Stimulated activated CD8-positive, alpha-beta memory T cell treated with anti-CD3 and anti-CD28 coated beads, Interleukin-12 subunit alpha, Interleukin-12 subunit beta, amount 100 ng/mL, for 4 hours (primary cell): Measurements from ENCODE around the gene TTN.

Experiments
- DNase-seq: peaks from one replicate; pipeline ENCODE4 v3.0.0-alpha.2; 2020; ENCODE audit warnings: low read depth

The TTN gene

GRCh38 chr2:178807227-178808008 lies at the start of gene TTN:
Gene TTN, minus strand, starts transcription at chr2:178807423. Its CDS starts 2,781 bp downstream, at chr2:178804642.
- no peak for DNase-seq

GRCh38 chr2:178855151-178855550 lies 47.9 kb upstream of the TTN start:
- DNase-seq: no peak

GRCh38 chr2:178848335-178848734 lies 41.1 kb upstream of the TTN start:
- DNase-seq: no peak

- DNase-seq: no peak
Observed at GRCh38 chr2:178846458-178846802, 39.2 kb upstream of the TTN start.

GRCh38 chr2:178845566-178846457 lies 38.6 kb upstream of the TTN start:
- no peak for DNase-seq

- DNase-seq: no peak
Observed at GRCh38 chr2:178844701-178845100, 37.5 kb upstream of the TTN start.

GRCh38 chr2:178844269-178844668 lies 37.0 kb upstream of the TTN start:
- no peak for DNase-seq

GRCh38 chr2:178843697-178844096 lies 36.5 kb upstream of the TTN start:
- no peak for DNase-seq

- DNase-seq: no peak
Observed at GRCh38 chr2:178836807-178837206, 29.6 kb upstream of the TTN start.

GRCh38 chr2:178834086-178834485 lies 26.9 kb upstream of the TTN start:
- no peak for DNase-seq

- DNase-seq: no peak
Observed at GRCh38 chr2:178833382-178833781, 26.2 kb upstream of the TTN start.

GRCh38 chr2:178830451-178830850 lies 23.2 kb upstream of the TTN start:
- DNase-seq: no peak

- DNase-seq: no peak
Observed at GRCh38 chr2:178829981-178830380, 22.8 kb upstream of the TTN start.

- DNase-seq: no peak
Observed at GRCh38 chr2:178829299-178829960, 22.2 kb upstream of the TTN start.

GRCh38 chr2:178828486-178828881 lies 21.3 kb upstream of the TTN start:
- no peak for DNase-seq

- no peak for DNase-seq
Observed at GRCh38 chr2:178827739-178828485, 20.7 kb upstream of the TTN start.

GRCh38 chr2:178827111-178827510 lies 19.9 kb upstream of the TTN start:
- no peak for DNase-seq

- no peak for DNase-seq
Observed at GRCh38 chr2:178825183-178825582, 18.0 kb upstream of the TTN start.

- DNase-seq: no peak
Observed at GRCh38 chr2:178824181-178824580, 17.0 kb upstream of the TTN start.

- no peak for DNase-seq
Observed at GRCh38 chr2:178819992-178820391, 12.8 kb upstream of the TTN start.

GRCh38 chr2:178819147-178819875 lies 12.1 kb upstream of the TTN start:
- no peak for DNase-seq
